Transverse colon (tissue), 4 donors: ENCODE results near the gene SLC35F3. TPM values are rescaled to one million over a fixed set of nuclear protein-coding genes. Genes with fewer than 3 reads are reported as not detected.

Experiments
- DNase-seq: peaks from one replicate; pipeline ENCODE4 v3.0.0-alpha.2; 2019
- H3K27ac ChIP-seq, 4 donors: fragments of 200-600 bp; sonication (generic); 2 replicates each; pipeline ENCODE4 v1.5.1; 2016 to 2018; ENCODE audit warnings: inconsistent platforms in 4 of 4
- H3K27me3 ChIP-seq: fragments of 200-600 bp; sonication (generic); 2 replicates; pipeline ENCODE4 v1.5.1; 2017; ENCODE audit warnings: inconsistent platforms
- H3K36me3 ChIP-seq, 4 donors: fragments of 200-600 bp; sonication (generic); 2 replicates each; pipeline ENCODE4 v1.5.1; 2017 to 2019; ENCODE audit warnings: inconsistent platforms in 4 of 4
- H3K4me1 ChIP-seq, 4 donors: fragments of 200-600 bp; sonication (generic); 2 replicates each; pipeline ENCODE4 v1.5.1; 2017 to 2020; ENCODE audit warnings: inconsistent platforms in 4 of 4
- H3K4me3 ChIP-seq, 4 donors: fragments of 200-600 bp; sonication (generic); 1 replicate in 1 of 4; 2 replicates in 3 of 4; pipeline versions ENCODE4 v1.5.1 to v1.6.1; 2017 to 2019; ENCODE audit warnings: inconsistent platforms in 4 of 4
- H3K9me3 ChIP-seq, 2 donors: fragments of 200-600 bp; sonication (generic); 2 replicates each; pipeline ENCODE4 v1.5.1; 2017 to 2019; ENCODE audit warnings: inconsistent platforms in 2 of 2
- EP300 ChIP-seq: sonication (generic); formaldehyde crosslinking; IDR thresholded peaks from one replicate; pipeline ENCODE4 v1.6.1; 2017; ENCODE audit warnings: antibody characterized with exemption, low read depth
- POLR2A ChIP-seq: fragments of 450-650 bp; IDR thresholded peaks from one replicate; pipeline ENCODE4 v1.6.1; 2016; ENCODE audit warnings: antibody characterized with exemption, mild to moderate bottlenecking, moderate library complexity
- POLR2AphosphoS5 ChIP-seq, 3 donors: sonication (generic); formaldehyde crosslinking; IDR thresholded peaks; one replicate each; pipeline ENCODE4 v1.6.1; 2016; ENCODE audit warnings: antibody characterized with exemption in 3 of 3
- WGBS, 2 donors: methylation state at CpG; one replicate each; pipeline ENCODE4 v1.1.5; 2018; ENCODE audit warnings: low coverage in 1 of 2; 5-methylcytosine and 5-hydroxymethylcytosine counted together
- in situ Hi-C, 4 donors: fragments of 200-750 bp; cut with MboI; loops; one replicate each; pipeline versions ENCODE4 v1.15.0 to v1.15.1; 2017; ENCODE audit warnings: low sequenced_read_pairs in 3 of 4, low pct_ligation_motif_present in 1 of 4, low pct_unique_long_range_greater_than_20kb in 1 of 4
- intact Hi-C: fragments of 100-400 bp; cut with DNase I; formaldehyde crosslinking; loops from one replicate; pipeline ENCODE4 v1.15.1; 2023; ENCODE audit warnings: low total_unique reads
- total RNA-seq, 4 donors: library from RNA; depleted of rRNA; stranded (reverse); fragments of >200 nt; gene quantifications; one replicate each; pipeline ENCODE4 v1.1.0, GENCODE V29; 2016
- TF ChIP-seq, protein P1 (sequence below), 5 experiments: fragments of 200-600 bp in 3 of 5; fragments of 450-650 bp in 2 of 5; sonication (generic) in 3 of 5; IDR thresholded peaks; 1 replicate in 2 of 5; 2 replicates in 3 of 5; pipeline ENCODE4 v1.5.1; 2016 to 2017; ENCODE audit warnings: antibody characterized with exemption in 5 of 5, inconsistent platforms in 3 of 5, mild to moderate bottlenecking in 2 of 5, moderate library complexity in 1 of 5

SLC35F3 gene
- total RNA-seq, 4 donors from 2014 or later, result not detected

- no peaks in the 10 kb centered on the region for H3K9me3 ChIP-seq
- DNase-seq, result no peak
- TF ChIP-seq, protein P1, sequence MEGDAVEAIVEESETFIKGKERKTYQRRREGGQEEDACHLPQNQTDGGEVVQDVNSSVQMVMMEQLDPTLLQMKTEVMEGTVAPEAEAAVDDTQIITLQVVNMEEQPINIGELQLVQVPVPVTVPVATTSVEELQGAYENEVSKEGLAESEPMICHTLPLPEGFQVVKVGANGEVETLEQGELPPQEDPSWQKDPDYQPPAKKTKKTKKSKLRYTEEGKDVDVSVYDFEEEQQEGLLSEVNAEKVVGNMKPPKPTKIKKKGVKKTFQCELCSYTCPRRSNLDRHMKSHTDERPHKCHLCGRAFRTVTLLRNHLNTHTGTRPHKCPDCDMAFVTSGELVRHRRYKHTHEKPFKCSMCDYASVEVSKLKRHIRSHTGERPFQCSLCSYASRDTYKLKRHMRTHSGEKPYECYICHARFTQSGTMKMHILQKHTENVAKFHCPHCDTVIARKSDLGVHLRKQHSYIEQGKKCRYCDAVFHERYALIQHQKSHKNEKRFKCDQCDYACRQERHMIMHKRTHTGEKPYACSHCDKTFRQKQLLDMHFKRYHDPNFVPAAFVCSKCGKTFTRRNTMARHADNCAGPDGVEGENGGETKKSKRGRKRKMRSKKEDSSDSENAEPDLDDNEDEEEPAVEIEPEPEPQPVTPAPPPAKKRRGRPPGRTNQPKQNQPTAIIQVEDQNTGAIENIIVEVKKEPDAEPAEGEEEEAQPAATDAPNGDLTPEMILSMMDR (IDR thresholded peaks at IDR 0.05), result no peak
- TF ChIP-seq EP300, result no peak
- no peak for TF ChIP-seq POLR2AphosphoS5 (IDR thresholded peaks at IDR 0.05)
- no peak for TF ChIP-seq POLR2A
- WGBS, 2 donors, result 69 to 73% methylated on average over 3 of the region's 3 CpGs
- no peak overlapping the region for H3K27ac ChIP-seq
- intact Hi-C loops, result no loop called here
- H3K36me3 ChIP-seq, result no peaks in the 10 kb centered on the region
- in situ Hi-C loops, result no loop called here
- no peaks in the 10 kb centered on the region for H3K4me1 ChIP-seq
- H3K4me3 ChIP-seq, result no peak overlapping the region
- H3K27me3 ChIP-seq, result peaks cover 1% of the 10 kb centered on the region
Observed at GRCh38 chr1:233994112-233994511, 89.6 kb downstream of the SLC35F3 start.

DNA sequence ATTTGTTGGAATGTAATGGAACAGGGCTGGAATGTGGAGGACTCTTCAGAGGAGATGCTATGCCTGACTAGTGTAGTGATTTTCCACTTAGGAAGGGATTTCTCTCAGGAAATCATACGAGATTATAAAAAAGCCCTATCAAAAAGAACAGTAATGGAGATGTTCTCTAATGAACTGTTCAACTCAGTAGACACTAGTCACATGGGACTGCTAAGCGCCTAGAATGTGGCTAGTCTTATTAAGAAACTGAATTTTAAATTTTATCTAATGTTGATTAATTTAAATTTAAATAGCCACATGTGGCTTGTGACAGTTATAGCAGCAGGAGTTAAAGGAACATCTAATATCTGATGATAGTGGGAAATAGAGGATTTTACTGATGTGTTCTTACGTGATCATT, 94.0 kb downstream of the SLC35F3 start:
- Histone ChIP-seq H3K9me3 (no peaks in the 10 kb centered on the region), H3K4me1 (no peaks in the 10 kb centered on the region), H3K36me3 (no peaks in the 10 kb centered on the region), H3K27me3 (no peaks in the 10 kb centered on the region), H3K4me3 (no peak overlapping the region), H3K27ac (no peak overlapping the region)
- in situ Hi-C loops (no loop called here), intact Hi-C loops (no loop called here)
- TF ChIP-seq POLR2A (no peak), POLR2AphosphoS5 (IDR thresholded peaks at IDR 0.05) (no peak), EP300 (no peak)
- TF ChIP-seq, protein P1 (IDR thresholded peaks at IDR 0.05), result no peak
- 75 to 82% methylated on average over 3 of the region's 3 CpGs for WGBS, 2 donors
- no peak for DNase-seq

- TF ChIP-seq EP300 (no peak), POLR2A (no peak), POLR2AphosphoS5 (IDR thresholded peaks at IDR 0.05) (no peak)
- TF ChIP-seq, protein P1 (IDR thresholded peaks at IDR 0.05), result no peak
- WGBS, 2 donors, result 79 to 85% methylated on average over 4 to 6 of the region's 6 CpGs
Observed at GRCh38 chr1:233998891-233999290, 94.4 kb downstream of the SLC35F3 start.

GRCh38 chr1:234000557-234001041, 96.1 kb downstream of the SLC35F3 start:
- Histone ChIP-seq H3K4me3 (no peak overlapping the region), H3K27me3 (no peaks in the 10 kb centered on the region), H3K27ac (no peak overlapping the region), H3K9me3 (no peaks in the 10 kb centered on the region), H3K4me1 (no peaks in the 10 kb centered on the region), H3K36me3 (no peaks in the 10 kb centered on the region)
- 48 to 64% methylated on average over 5 of the region's 5 CpGs for WGBS, 2 donors
- no peak for DNase-seq
- TF ChIP-seq POLR2A (no peak), POLR2AphosphoS5 (IDR thresholded peaks at IDR 0.05) (no peak), EP300 (no peak)
- TF ChIP-seq, protein P1 (IDR thresholded peaks at IDR 0.05), result no peak
- in situ Hi-C loops, result no loop called here
- intact Hi-C loops, result loop anchor here (1.0 kb wide), 1 partner anchor 40 kb away; no protein-coding TSS in a partner anchor

More at GRCh38 chr1:233998891-233999290, 94.4 kb downstream of the SLC35F3 start:
- Histone ChIP-seq H3K4me1 (no peaks in the 10 kb centered on the region), H3K9me3 (no peaks in the 10 kb centered on the region), H3K4me3 (no peak overlapping the region), H3K27me3 (no peaks in the 10 kb centered on the region), H3K27ac (no peak overlapping the region), H3K36me3 (no peaks in the 10 kb centered on the region)
- in situ Hi-C loops, result no loop called here
- intact Hi-C loops, result no loop called here
- no peak for DNase-seq
